ENCODE results near the gene HTT. TPM values are rescaled to one million over a fixed set of nuclear protein-coding genes. Genes with fewer than 3 reads are reported as not detected.

HTT gene
- total RNA-seq, 1 experiment from 2014 or later = 64.4 TPM

- Histone ChIP-seq H4K8ac (replicated peaks; ENCODE audit: insufficient read length, low read depth, low read length) (no peak overlapping the region), H3K27ac (ENCODE audit: insufficient read length, low read depth, low read length) (no peak overlapping the region), H4K20me1 (ENCODE audit: control insufficient read depth, insufficient read depth, insufficient read length) (no peaks in the 10 kb centered on the region), H3K23ac (ENCODE audit: insufficient read length, low read depth, low read length) (no peak overlapping the region), H3K79me2 (ENCODE audit: insufficient read depth, low read length) (no peaks in the 10 kb centered on the region), H4K91ac (ENCODE audit: insufficient read length, low read depth, low read length) (no peak overlapping the region), H3K18ac (ENCODE audit: insufficient read length, low read depth, low read length) (no peak overlapping the region), H3K9ac (ENCODE audit: extremely low read depth, insufficient read length, low read length) (no peak overlapping the region), H3K4me1 (ENCODE audit: insufficient read depth, low read length) (no peaks in the 10 kb centered on the region), H3K79me1 (ENCODE audit: insufficient read depth, low read depth, low read length, poor library complexity, severe bottlenecking) (no peaks in the 10 kb centered on the region), H2BK5ac (ENCODE audit: insufficient read length, low read length) (no peak overlapping the region), H3K27me3 (ENCODE audit: insufficient read depth, low read length) (no peaks in the 10 kb centered on the region; the same call in 1 of the 2 replicates), H2AFZ (ENCODE audit: low read length) (no peak overlapping the region), H2BK20ac (ENCODE audit: low read depth, low read length, poor library complexity, severe bottlenecking) (no peak overlapping the region), H3K4ac (ENCODE audit: low read depth, low read length) (no peak overlapping the region), H2BK120ac (ENCODE audit: low read depth, low read length, poor library complexity, severe bottlenecking) (no peak overlapping the region), H3K23me2 (ENCODE audit: insufficient read length, low read depth, low read length, poor library complexity, severe bottlenecking) (peaks cover 14% of the 10 kb centered on the region), H2BK15ac (ENCODE audit: low read depth, low read length) (no peak overlapping the region), H3K56ac (ENCODE audit: insufficient read length, low read depth, low read length) (no peak overlapping the region), H3T11ph (ENCODE audit: low read length) (no peak overlapping the region), H4K5ac (ENCODE audit: insufficient read length, low read depth, low read length) (no peak overlapping the region), H2AK5ac (ENCODE audit: insufficient read length, low read length) (no peak overlapping the region), H3K9me3 (ENCODE audit: control insufficient read depth, low read depth, low read length) (no peaks in the 10 kb centered on the region), H2BK12ac (ENCODE audit: insufficient read length, low read depth, low read length) (no peak overlapping the region), H3K4me2 (ENCODE audit: insufficient read depth, insufficient read length, low read length) (no peak overlapping the region), H3K14ac (ENCODE audit: insufficient read depth, low read length) (no peak overlapping the region; the same call in 1 of the 2 replicates)
- H3K36me3 Mint-ChIP-seq (ENCODE audit: insufficient read depth in 1 of 3, low read depth in 3 of 3) = no peaks in the 10 kb centered on the region
- WGBS (ENCODE audit: extremely low coverage, insufficient read length, low lambda C conversion rate) = no CpG with 5 or more reads among the region's 11 CpGs
- no peak overlapping the region for H3K27ac Mint-ChIP-seq
- no peaks in the 10 kb centered on the region; a peak in 1 of 5 replicates for H3K9me3 Mint-ChIP-seq
- H3K4me1 Mint-ChIP-seq = peaks cover 10 to 17% of the 10 kb centered on the region in 2 experiments
- no peak overlapping the region for H3K4me3 Mint-ChIP-seq
- peaks cover 35% of the 10 kb centered on the region for H3K27me3 Mint-ChIP-seq (ENCODE audit: low read depth)
- no peak for TF ChIP-seq CTCF (conservative IDR thresholded peaks at IDR 0.05)
- no peak for DNase-seq
Measured at GRCh38 chr4:3288571-3289094, 214.2 kb downstream of the HTT start.
